ENCODE results near the gene PIWIL4. TPM values are rescaled to one million over a fixed set of nuclear protein-coding genes. Genes with fewer than 3 reads are reported as not detected.

PIWIL4 gene
- polyA plus RNA-seq, 1 of the 3 experiments (the other 2 are of a cell fraction) = 1.7 TPM

DNA sequence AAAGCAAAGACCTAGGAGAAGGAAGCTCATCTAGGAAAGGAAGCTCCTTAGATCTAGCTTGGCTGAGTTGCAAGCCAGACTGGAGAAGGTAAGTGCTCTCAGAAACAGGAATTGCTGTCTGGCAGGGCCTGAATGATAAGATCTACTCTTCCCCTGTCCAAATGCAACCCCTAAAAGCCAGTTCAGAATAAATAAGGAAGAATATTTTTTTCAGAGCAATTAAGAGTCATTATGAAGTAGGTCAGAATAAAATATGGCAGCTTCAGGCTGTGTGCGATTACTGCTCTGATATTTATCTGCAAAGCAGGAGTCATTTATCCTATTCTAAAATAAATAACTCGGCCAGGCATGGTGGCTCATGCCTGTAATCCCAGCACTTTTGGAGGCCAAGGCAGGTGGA lies 82.1 kb downstream of the PIWIL4 start:
- Histone ChIP-seq H3K9me3 (no peaks in the 10 kb centered on the region), H3K4me1 (ENCODE audit: control insufficient read depth in 1 of 2, insufficient read depth in 2 of 2, low read depth in 1 of 2, low read length in 1 of 2) (peaks cover 0 to 7% of the 10 kb centered on the region in 2 experiments; a peak in 2 of 4 replicates), H3K4me2 (no peak overlapping the region), H3K9ac (no peak overlapping the region), H3K27me3 (ENCODE audit: insufficient read depth) (no peaks in the 10 kb centered on the region), H3K36me3 (replicated peaks in 1 of 2; ENCODE audit: control insufficient read depth in 1 of 2, insufficient read depth in 2 of 2, low read length in 1 of 2) (no peaks in the 10 kb centered on the region), H3K9me2 (no peaks in the 10 kb centered on the region), H3F3A (replicated peaks; ENCODE audit: insufficient read depth) (no peaks in the 10 kb centered on the region), H3K79me2 (ENCODE audit: insufficient read depth) (no peaks in the 10 kb centered on the region), H3K27ac (ENCODE audit: low read depth in 2 of 2, low read length in 1 of 2) (peak overlapping the region in 1 of 2 experiments; percentile 85; a peak in 2 of 4 replicates), H2AFZ (ENCODE audit: low read depth) (no peak overlapping the region), H4K20me1 (ENCODE audit: insufficient read depth) (no peaks in the 10 kb centered on the region), H3K4me3 (ENCODE audit: low read depth in 2 of 2, low read length in 1 of 2) (no peak overlapping the region)
- DNase-seq = peak; percentile 71
- POLR2A ChIA-PET = interaction anchor here (0.8 kb wide), 1 partner anchor 119 kb away, joined by 3 read pairs; the partner anchor contains the start of gene AMOTL1
- no peak for TF ChIP-seq FOSL2 (IDR thresholded peaks at IDR 0.05; ENCODE audit: borderline replicate concordance, low read depth)
- TF ChIP-seq TEAD4 (IDR thresholded peaks at IDR 0.05; ENCODE audit: borderline replicate concordance, insufficient read depth) = no peak
- no peak for TF ChIP-seq NFIC (IDR thresholded peaks at IDR 0.05; ENCODE audit: borderline replicate concordance)
- TF ChIP-seq GABPA (IDR thresholded peaks at IDR 0.05; ENCODE audit: low read depth) = no peak
- no peak for TF ChIP-seq SMC3 (IDR thresholded peaks at IDR 0.05; ENCODE audit: low read depth, low read length)
- TF ChIP-seq, protein P1, sequence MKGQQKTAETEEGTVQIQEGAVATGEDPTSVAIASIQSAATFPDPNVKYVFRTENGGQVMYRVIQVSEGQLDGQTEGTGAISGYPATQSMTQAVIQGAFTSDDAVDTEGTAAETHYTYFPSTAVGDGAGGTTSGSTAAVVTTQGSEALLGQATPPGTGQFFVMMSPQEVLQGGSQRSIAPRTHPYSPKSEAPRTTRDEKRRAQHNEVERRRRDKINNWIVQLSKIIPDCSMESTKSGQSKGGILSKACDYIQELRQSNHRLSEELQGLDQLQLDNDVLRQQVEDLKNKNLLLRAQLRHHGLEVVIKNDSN (IDR thresholded peaks at IDR 0.05; ENCODE audit: borderline replicate concordance, low read depth) = no peak
- no peak for TF ChIP-seq NRF1 (IDR thresholded peaks at IDR 0.05; ENCODE audit: low read depth, low read length)
- peak; percentile 86 for TF ChIP-seq GATA2 (CRISPR knock-in tag; IDR thresholded peaks at IDR 0.05)
- no peak for TF ChIP-seq YY1 (IDR thresholded peaks at IDR 0.05; ENCODE audit: low read depth)
- TF ChIP-seq POLR2AphosphoS5 (IDR thresholded peaks at IDR 0.05; ENCODE audit: low read depth, low read length) = no peak
- TF ChIP-seq, protein P2, sequence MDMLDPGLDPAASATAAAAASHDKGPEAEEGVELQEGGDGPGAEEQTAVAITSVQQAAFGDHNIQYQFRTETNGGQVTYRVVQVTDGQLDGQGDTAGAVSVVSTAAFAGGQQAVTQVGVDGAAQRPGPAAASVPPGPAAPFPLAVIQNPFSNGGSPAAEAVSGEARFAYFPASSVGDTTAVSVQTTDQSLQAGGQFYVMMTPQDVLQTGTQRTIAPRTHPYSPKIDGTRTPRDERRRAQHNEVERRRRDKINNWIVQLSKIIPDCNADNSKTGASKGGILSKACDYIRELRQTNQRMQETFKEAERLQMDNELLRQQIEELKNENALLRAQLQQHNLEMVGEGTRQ (IDR thresholded peaks at IDR 0.05; ENCODE audit: borderline replicate concordance, low read depth, low read length) = no peak
- TF ChIP-seq, protein P3, sequence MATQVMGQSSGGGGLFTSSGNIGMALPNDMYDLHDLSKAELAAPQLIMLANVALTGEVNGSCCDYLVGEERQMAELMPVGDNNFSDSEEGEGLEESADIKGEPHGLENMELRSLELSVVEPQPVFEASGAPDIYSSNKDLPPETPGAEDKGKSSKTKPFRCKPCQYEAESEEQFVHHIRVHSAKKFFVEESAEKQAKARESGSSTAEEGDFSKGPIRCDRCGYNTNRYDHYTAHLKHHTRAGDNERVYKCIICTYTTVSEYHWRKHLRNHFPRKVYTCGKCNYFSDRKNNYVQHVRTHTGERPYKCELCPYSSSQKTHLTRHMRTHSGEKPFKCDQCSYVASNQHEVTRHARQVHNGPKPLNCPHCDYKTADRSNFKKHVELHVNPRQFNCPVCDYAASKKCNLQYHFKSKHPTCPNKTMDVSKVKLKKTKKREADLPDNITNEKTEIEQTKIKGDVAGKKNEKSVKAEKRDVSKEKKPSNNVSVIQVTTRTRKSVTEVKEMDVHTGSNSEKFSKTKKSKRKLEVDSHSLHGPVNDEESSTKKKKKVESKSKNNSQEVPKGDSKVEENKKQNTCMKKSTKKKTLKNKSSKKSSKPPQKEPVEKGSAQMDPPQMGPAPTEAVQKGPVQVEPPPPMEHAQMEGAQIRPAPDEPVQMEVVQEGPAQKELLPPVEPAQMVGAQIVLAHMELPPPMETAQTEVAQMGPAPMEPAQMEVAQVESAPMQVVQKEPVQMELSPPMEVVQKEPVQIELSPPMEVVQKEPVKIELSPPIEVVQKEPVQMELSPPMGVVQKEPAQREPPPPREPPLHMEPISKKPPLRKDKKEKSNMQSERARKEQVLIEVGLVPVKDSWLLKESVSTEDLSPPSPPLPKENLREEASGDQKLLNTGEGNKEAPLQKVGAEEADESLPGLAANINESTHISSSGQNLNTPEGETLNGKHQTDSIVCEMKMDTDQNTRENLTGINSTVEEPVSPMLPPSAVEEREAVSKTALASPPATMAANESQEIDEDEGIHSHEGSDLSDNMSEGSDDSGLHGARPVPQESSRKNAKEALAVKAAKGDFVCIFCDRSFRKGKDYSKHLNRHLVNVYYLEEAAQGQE (IDR thresholded peaks at IDR 0.05; ENCODE audit: low read depth, low read length) = no peak
- TF ChIP-seq FOXM1 (IDR thresholded peaks at IDR 0.05; ENCODE audit: low read depth) = no peak
- no peak for TF ChIP-seq JUND (IDR thresholded peaks at IDR 0.05)
- TF ChIP-seq, protein P4, sequence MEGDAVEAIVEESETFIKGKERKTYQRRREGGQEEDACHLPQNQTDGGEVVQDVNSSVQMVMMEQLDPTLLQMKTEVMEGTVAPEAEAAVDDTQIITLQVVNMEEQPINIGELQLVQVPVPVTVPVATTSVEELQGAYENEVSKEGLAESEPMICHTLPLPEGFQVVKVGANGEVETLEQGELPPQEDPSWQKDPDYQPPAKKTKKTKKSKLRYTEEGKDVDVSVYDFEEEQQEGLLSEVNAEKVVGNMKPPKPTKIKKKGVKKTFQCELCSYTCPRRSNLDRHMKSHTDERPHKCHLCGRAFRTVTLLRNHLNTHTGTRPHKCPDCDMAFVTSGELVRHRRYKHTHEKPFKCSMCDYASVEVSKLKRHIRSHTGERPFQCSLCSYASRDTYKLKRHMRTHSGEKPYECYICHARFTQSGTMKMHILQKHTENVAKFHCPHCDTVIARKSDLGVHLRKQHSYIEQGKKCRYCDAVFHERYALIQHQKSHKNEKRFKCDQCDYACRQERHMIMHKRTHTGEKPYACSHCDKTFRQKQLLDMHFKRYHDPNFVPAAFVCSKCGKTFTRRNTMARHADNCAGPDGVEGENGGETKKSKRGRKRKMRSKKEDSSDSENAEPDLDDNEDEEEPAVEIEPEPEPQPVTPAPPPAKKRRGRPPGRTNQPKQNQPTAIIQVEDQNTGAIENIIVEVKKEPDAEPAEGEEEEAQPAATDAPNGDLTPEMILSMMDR (IDR thresholded peaks at IDR 0.05) = no peak
- TF ChIP-seq TAF1 (IDR thresholded peaks at IDR 0.05; ENCODE audit: borderline replicate concordance, low read depth, low read length) = no peak
- TF ChIP-seq MEF2A (IDR thresholded peaks at IDR 0.05; ENCODE audit: borderline replicate concordance, low read depth) = no peak
- TF ChIP-seq FOXJ3 (CRISPR knock-in tag; IDR thresholded peaks at IDR 0.05) = peak; percentile 49; the same call in 1 of the 2 replicates
- TF ChIP-seq, protein P5, sequence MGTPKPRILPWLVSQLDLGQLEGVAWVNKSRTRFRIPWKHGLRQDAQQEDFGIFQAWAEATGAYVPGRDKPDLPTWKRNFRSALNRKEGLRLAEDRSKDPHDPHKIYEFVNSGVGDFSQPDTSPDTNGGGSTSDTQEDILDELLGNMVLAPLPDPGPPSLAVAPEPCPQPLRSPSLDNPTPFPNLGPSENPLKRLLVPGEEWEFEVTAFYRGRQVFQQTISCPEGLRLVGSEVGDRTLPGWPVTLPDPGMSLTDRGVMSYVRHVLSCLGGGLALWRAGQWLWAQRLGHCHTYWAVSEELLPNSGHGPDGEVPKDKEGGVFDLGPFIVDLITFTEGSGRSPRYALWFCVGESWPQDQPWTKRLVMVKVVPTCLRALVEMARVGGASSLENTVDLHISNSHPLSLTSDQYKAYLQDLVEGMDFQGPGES (IDR thresholded peaks at IDR 0.05; ENCODE audit: low read depth, low read length) = no peak
- no peak for TF ChIP-seq SIN3A (IDR thresholded peaks at IDR 0.05; ENCODE audit: borderline replicate concordance, low read depth, low read length)
- TF ChIP-seq EP300 (IDR thresholded peaks at IDR 0.05; ENCODE audit: borderline replicate concordance in 1 of 2, low read depth in 1 of 2, low read length in 1 of 2) = peak in 1 of 2 experiments; percentile 80; a peak in 2 of 4 replicates
- TF ChIP-seq, protein P6, sequence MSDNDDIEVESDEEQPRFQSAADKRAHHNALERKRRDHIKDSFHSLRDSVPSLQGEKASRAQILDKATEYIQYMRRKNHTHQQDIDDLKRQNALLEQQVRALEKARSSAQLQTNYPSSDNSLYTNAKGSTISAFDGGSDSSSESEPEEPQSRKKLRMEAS (IDR thresholded peaks at IDR 0.05; ENCODE audit: low read depth) = no peak
- no peak for TF ChIP-seq RXRA (IDR thresholded peaks at IDR 0.05; ENCODE audit: borderline replicate concordance, low read depth)
- no peak for TF ChIP-seq RFX5 (IDR thresholded peaks at IDR 0.05; ENCODE audit: low read length)
- 0 out of 2 replicates have a peak, but pooled peaks have one; percentile 15 for TF ChIP-seq TCF12 (IDR thresholded peaks at IDR 0.05)
- peak; percentile 51; the same call in 1 of the 2 replicates for TF ChIP-seq RCOR1 (IDR thresholded peaks at IDR 0.05; ENCODE audit: low read length)
- no peak for TF ChIP-seq MXI1 (IDR thresholded peaks at IDR 0.05; ENCODE audit: low read depth, low read length)
- WGBS (ENCODE audit: low lambda C conversion rate) = 19% methylated on average over 2 of the region's 2 CpGs
- CTCF ChIA-PET = interaction anchor here (1.0 to 3.0 kb wide), 2 partner anchors 26 to 248 kb away, joined by 3 to 16 read pairs; no protein-coding TSS in a partner anchor

Data from SK-N-SH (cell line).